AG20443 (cell line): ENCODE measurements around the gene DLX4.

Source experiments
- DNase-seq: peaks from one replicate; pipeline ENCODE4 v3.0.0; 2012; ENCODE audit warnings: low spot score, mixed read lengths

The DLX4 gene

GRCh38 chr17:50014471-50015088 lies 45.6 kb downstream of the DLX4 start:
- no peak for DNase-seq

DNA sequence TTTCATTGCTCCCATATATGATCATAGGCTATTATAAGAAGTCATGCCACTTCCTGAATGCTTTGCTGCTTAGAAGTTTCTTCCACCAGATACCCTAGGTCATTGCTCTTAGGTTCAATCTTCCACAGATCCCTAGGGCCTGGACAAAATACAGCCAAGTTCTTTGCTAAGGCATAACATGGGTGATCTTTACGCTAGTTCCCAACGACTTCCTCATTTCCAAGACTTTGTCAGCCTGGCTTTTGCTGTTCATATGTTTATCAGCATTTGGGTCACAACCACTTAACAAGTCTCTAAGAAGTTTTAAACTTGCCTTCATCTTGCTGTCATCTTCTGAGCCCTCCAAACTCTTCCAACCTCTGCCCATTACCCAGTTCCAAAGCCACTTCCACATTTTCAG lies 46.2 kb downstream of the DLX4 start:
- no peak for DNase-seq

GRCh38 chr17:50018909-50019308 lies 49.9 kb downstream of the DLX4 start:
- DNase-seq: no peak

GRCh38 chr17:50020841-50021599 lies 52.0 kb downstream of the DLX4 start:
- DNase-seq: no peak

- no peak for DNase-seq
Measured at GRCh38 chr17:50021681-50022370, 52.8 kb downstream of the DLX4 start.

GRCh38 chr17:50022463-50023130 lies 53.6 kb downstream of the DLX4 start:
- DNase-seq: no peak

GRCh38 chr17:50023520-50023919 lies 54.5 kb downstream of the DLX4 start:
- DNase-seq: no peak
